Inflammatory macrophage treated with lipopolysaccharide for 4 hours (primary cell): ENCODE measurements around the gene MAGEC3.
"Not testable (repeated sequence)": the region's sequence is repeated elsewhere in the genome, so short reads cannot be mapped to it uniquely, and the experiment has no call there.

ENCODE experiments used
- DNase-seq: peaks from one replicate; pipeline ENCODE4 v3.0.0-alpha.2; 2020

MAGEC3 gene, protein sequence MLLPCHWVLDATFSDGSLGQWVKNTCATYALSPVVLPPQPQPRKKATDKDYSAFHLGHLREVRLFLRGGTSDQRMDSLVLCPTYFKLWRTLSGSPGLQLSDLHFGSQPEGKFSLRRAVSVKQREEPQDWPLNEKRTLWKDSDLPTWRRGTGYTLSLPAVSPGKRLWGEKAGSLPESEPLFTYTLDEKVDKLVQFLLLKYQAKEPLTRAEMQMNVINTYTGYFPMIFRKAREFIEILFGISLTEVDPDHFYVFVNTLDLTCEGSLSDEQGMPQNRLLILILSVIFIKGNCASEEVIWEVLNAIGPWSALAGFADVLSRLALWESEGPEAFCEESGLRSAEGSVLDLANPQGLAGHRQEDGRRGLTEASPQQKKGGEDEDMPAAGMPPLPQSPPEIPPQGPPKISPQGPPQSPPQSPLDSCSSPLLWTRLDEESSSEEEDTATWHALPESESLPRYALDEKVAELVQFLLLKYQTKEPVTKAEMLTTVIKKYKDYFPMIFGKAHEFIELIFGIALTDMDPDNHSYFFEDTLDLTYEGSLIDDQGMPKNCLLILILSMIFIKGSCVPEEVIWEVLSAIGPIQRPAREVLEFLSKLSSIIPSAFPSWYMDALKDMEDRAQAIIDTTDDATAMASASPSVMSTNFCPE

DNA sequence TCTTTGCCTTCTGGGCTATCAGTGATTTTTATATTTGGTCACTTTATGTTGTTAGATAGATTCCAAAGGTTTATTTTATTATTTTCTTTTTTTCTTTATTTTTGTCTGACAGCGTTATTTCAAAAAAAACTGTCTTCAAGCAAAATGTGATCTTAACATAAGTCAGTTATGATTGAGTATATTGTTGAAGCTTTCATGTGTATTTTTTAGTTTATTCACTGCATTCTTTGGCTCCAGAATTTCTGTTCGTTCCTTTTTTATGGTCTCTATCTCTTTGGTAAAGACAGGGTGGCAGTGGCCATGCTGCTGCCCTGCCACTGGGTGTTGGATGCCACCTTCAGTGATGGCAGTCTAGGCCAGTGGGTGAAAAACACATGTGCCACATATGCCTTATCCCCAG, at the start of gene MAGEC3:
Gene MAGEC3, plus strand, starts transcription at position 301 of the 400 bp plus-strand sequence. Its CDS starts 0 bp downstream, at position 301.
- DNase-seq, result no peak

DNA sequence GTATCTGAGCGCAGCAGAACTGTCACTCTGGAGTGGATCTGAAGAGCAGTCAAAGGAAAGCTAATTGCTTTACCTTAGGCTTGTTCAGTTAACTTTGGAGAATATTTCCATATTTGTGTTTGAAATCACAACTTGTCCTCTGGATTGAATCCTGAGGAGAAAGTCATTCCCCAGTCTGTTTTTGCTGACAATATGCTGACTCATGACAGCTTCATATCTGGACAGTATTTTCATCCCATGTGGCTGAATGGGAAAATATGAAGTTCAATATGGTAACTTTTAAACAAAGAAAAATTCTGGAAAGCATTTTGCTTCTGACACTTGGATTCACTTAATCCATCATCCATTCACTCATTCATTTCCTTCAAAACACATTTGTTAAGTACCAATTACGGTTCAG, 46.3 kb upstream of the MAGEC3 start:
- no peak for DNase-seq

DNA sequence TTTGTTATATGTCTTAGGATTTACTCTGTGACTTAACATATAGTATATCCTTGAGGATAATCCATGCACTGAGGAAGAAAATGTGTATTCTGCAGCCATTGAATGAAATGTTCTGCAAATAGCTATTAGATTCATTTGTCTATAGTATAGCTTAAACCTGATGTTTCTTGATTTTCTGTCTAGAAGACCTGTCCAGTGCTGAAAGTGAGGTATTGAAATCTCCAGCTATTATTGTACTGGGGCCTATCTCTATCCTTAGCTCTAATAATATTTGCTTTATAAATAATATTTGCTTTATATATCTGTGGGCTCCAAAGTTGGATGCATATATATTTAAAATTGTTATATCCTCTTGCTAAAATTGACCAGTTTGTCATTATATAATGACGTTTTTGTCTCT, 26.7 kb upstream of the MAGEC3 start:
- no peak for DNase-seq

DNA sequence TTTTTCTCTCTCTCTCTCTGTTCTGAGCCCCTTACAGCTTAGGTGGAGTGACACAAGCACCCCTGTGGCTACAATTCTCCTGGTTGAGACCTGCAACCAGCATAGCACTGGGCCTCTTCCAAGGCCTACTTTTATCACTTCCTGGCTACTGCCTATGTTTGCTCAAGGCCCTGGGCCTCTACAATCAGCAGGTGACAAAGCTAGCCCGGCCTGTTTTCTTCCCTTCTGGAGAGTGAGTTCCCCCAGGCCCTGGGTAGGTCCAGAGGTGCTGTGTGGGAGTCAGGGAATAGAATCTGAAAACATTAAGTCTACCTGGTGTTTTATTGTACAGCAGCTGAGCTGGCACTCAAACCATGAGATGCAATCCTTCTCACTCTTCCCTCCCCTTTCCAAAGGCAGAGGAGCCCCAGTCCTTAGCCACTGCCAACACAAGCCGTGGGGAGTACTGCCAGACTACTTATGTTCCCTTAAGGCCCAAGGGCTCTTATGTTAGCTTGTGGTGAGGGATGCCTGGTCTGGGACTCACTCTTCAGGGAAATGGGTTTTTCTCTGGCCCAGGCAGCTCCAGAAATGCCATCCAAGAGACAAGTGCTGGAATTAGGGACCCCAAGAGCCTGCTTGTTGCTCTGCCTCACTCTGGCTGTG, 23.8 kb upstream of the MAGEC3 start:
- DNase-seq, result no peak

DNA sequence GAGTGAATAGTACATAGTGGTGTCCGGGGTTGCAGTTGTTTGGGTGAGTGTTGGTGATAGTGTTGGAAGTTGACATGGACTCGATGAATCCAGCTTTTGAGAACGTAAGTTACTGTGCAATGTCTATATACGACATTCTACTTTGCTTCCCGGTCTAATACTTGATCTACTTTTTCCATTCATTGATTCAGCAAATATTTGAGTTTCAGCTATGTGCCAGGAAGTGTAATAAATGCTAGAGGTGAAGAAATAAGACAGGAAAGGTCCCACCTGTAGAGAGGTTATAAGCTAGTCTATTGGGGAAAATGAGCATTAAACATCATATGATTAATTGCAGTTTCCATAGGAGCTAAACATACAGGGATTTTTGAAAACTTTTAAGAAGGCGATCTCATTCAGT, 22.2 kb upstream of the MAGEC3 start:
- DNase-seq, result no peak

DNA sequence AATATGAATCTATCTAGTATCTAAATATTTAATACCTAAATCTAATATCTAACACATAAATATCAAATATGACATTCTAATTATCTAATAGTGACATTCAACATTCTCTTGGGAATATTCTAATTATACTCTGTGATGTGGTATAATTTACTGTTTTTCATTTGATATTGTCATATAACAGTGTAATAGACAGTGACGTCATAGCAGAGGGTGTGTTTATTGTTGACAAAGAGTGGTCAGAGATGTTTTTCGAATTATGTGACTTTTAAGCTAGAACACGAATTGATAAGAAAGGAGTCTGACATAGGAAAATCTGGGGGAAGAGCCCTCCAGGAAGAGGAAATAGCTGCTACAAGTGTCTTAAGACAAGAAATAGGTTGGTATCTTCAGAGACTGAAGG, 5.9 kb upstream of the MAGEC3 start:
- DNase-seq, result no peak

DNA sequence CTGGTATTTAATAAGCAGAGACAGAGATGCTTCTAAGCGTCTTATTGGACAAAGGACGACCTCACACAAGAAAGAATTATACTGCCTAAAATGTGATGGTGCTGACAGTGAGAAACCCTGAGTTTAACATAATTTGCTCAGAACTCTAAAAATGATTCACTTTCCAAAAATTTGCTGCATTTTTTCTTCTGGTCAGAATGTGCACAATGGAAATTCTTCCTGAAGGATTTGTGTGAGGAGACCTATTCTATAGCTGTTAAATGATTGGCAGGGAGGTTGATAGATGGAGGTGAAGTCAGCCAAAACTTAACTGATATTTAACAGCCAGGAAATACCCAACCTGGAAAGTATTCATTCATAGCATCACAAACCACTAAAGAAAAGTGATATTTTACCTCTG, 1.7 kb downstream of the MAGEC3 start:
- no peak for DNase-seq

DNA sequence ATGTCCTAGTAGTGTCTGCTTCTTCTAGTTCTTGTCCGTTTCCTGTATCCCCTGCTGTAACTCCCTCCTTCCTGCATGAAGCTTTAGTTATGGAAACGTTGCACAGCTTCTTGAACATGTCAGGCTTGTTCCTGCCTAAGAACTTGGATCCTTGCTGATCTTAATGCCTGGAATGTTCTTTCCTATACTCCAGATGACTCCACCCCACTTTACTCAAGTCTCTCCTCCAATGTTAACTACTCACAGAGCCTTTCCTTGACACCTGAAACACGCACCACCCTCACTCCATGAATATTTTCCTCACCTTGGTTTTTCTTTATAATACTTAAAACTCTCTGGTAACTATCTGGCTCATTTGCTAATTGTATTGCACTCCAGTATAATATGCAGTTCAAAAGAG, 19.4 kb downstream of the MAGEC3 start:
- DNase-seq, result no peak

DNA sequence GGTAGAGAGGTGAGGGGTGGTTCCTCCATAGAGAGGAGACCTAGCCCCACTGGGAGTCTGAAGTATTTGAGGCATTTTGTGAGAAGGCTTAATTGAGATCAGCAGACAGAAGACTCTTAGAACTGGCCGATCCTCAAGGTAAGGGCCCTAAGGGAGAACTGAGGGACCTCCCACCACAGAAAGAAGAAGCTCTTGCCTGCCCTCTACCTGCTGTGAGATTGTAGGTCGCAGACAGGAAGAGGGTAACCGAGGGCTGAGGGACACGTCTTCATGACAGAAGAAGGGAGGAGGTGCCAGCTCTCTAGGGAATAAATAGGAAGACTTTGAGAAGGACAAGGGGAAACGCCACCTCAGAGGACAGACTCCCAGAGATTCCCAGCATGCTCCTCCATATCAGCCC, 41.5 kb downstream of the MAGEC3 start:
- no peak for DNase-seq

DNA sequence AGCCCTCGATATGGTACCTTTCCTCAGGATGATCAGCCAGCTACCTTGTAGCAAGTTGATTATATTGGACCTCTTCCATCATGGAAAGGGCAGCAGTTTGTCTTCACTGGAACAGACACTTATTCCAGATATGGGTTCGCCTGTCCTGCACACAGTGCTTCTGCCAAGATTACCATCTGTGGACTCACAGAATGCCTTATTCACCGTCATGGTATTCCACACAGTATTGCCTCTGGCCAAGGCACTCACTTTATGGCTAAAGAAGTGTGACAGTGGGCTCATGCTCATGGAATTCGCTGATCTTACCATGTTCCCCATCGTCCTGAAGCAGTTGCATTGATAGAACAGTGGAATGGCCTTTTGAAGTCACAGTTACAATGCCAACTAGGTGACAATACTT, 50.7 kb downstream of the MAGEC3 start:
- DNase-seq, result not testable (repeated sequence)

DNA sequence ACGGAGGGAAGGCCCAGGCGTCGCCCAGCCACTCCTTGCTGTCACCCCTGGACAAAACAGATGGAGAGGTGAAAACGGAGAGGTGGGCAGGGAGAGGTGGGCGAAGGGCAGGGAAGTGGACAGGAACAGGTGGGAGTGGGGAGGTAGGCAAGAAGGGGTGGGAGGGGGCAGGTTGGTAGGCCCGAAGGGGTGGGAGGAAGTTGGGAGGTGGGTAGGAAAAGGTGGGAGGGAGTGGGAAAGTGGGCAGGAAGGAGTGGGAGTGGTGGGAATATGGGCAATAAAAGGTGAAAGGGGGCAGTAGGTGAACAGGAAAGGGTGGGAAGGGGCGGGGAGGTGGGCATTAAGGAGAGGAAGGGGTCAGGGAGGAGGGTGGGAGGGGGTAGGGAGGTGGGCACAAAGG, 56.6 kb downstream of the MAGEC3 start:
- DNase-seq, result no peak

DNA sequence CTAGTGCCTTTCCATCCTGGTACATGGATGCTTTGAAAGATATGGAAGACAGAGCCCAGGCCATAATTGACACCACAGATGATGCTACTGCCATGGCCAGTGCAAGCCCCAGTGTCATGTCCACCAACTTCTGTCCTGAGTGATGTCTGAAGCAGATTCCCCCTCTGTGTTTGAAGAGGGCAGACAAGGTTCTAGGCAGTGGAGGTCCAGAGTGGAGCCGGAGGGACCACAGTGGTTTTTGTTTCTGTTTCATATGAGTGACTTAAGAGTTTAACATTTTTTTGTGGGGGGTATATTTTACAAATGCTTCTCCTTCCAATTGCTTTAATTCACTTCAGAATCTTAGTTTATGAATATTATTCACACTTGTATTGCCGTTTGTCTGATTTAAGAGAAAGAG, 59.6 kb downstream of the MAGEC3 start:
- no peak for DNase-seq

DNA sequence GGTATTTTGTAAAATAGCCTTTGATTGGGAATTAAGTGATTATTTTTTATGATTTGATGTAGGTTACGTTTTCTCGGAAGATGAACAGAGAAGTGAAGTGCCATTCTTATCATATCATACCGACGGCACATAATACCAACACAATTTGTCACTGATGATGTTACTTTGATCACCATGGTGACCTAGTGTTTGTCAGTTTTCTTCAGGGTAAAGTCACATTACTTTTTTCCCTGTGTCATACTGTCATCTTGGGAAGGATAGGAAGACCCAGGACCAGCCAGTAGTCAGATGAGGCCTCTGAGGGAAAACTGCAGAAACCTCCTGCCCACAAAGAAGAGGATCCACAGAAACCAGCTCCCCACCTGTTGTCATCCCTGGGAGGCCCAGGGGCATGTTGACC, 64.2 kb downstream of the MAGEC3 start:
- DNase-seq, result no peak

DNA sequence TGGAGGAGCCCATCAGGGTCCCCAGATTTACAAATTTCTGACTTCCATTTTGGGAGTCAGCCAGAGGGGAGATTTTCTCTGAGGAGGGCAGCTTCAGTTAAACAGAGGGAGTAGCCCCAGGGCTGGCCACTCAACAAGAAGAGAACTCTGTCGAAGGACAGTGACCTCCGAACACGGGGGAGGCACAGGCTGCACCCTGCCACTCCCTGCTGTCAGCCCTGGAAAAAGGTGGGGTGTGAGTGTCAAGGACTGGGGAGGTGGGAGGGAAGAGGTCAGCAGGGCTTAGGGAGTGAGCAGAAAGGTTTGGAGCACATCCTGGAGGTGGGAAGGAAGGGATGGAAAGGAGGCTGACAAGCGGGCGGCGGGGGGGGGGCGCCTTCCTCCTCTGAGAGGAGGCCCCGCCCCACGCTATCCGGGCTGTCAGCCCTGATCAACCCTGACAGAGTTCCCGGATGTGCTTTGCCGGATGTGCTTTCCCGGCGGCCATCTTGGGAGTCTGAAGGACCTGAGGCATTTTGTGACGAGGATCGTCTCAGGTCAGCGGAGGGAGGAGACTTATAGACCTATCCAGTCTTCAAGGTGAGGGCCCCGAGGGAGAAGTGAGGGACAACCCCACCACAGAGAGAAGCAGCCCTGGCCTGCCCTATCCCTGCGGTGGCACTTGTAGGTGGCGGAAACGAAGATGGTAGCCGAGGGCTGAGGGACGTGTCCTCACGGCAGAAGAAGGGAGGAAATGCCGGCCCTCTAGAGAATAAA, 65.5 kb downstream of the MAGEC3 start, which contains the start of gene MAGEC1:
Gene MAGEC1, plus strand, starts transcription at position 495 of the 756 bp plus-strand sequence. CDS start 1,179 bp downstream, outside the sequence.
- DNase-seq, result no peak

DNA sequence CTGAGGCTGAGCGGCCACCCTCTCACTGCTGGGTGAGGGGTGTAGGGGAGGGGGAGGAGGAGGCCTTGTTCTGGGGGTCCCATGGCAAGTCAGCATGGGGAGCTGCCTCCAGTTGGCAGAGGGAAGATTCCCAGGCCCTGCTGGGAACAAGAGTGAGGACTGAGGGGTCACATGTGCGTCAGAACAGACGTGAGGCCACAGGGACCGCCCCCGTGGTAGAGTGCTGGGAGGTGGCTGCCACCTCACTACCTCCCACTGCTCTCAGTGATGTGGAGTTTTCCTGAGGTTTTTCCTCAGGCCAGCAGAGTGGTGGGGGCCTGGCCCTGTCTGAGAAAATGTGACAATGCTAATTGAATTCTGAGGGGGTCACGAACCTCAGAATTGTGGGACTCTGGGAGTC, 66.1 kb downstream of the MAGEC3 start:
- DNase-seq, result no peak

DNA sequence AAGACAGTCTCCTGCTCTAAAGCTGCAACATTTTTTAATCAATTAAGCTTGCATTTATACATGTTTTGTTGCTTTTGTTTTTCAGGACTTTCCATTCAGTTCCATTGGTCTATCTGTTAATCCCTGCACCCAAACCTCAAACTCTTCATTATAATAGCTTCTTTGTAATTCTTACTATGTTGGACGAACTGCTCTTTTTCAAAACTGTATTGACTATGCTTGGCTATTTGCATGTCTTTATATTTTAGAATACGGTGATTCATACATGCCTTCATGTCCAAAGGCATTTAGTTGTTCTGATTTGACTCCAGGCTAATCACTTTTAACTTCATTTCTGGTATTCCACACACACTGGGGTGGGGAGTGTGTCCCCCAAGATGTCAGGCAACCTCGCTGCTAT, 79.7 kb downstream of the MAGEC3 start:
- DNase-seq, result no peak

DNA sequence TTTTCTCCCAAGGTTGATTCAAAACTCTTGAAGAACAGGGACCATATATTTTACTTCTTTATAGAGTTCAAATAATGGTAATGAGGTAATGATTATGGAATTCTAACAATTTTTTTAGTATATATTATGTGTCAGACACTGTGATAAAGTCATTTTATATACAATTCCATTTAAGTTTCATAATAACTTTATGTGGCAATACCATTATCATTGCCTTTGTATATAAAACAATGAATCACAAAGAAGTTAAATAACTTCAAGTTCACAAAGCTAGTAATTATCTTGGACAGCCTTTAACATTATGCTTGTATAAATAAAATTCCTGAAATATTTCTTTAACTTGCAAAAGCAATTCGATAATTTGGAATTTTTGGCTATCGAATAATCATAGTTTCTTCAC, 86.2 kb downstream of the MAGEC3 start:
- no peak for DNase-seq

DNA sequence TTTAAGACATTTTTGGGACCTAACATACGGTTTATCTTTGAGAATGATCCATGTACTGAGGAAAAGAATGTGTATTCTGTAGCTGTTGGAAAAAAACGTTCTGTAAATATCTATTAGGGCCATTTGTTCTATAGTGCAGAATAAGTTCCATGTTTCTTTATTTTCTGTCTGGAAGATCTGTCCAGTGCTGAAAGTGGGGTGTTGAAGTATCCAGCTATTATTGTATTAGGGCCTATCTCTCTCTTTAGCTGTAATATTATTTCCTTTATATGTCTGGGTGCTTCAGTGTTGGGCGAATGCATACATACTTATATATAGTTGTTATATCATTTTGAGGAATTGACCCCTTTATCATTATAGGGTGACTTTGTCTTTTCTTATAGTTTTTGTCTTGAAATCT, 90.3 kb downstream of the MAGEC3 start:
- DNase-seq, result no peak

DNA sequence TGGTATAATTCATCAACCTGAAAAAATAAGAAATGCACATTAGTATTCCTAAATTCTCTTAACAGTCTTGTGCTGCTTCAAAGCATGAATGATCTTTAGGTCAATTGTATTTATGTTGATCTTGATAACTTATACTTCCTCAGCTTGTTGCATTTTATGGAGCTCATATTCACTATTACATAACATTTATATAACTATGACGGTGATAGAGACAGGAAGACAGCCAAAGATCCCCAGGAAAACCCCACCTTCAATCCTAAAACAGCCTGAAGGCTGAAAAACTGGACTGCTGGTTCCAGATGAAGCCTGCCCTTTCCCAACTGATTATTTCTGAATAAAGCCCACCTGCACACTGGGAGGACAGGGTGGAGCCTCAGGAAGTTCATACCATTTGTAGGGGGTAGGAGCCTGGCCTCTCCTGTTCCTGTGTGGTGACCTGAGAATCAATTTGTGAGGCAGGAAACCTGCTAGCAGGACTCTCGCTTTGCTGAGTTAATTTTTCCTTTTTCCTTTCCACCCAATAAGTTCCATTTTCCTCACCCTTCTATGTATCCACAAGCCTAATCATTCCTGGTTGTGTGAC, 96.0 kb downstream of the MAGEC3 start:
- DNase-seq, result no peak

DNA sequence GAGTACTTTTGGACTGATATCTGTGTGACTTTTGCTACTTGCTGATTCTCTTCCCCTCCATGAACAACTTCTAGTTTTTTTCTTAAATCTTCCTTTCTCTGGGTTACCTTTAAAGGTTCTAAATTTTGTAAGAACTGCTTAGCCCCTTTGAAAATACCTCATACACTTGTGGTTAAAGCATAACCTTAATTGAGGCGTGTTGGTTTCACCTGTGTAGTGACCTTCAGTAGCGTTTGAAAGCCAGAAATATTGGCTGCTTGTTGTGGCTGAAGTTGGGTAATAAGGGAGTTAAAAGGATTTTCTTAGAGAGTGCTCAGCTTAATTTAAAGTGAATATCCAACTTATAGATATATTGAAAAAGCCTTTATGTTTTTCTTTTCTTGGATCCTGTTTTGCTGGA, 97.5 kb downstream of the MAGEC3 start:
- no peak for DNase-seq

DNA sequence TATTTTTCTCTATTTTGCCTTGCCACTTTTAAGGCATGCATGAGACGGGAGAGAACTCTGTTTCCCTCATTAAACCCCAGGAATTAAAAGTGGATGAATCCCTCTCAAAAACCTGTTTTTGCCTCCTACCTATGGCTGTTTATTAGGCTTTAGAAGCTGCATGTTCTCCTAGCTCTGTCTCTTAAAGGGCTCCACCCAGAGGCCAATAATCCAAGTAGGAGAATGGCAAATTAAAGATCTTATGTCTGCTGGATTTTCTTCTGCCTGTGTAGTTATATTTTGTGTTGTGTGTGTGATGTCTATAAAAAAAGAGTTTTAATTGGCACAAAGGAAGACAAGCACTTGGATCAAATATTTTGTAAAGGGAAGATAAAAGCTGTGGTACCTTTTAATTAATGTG, 98.0 kb downstream of the MAGEC3 start:
- no peak for DNase-seq

DNA sequence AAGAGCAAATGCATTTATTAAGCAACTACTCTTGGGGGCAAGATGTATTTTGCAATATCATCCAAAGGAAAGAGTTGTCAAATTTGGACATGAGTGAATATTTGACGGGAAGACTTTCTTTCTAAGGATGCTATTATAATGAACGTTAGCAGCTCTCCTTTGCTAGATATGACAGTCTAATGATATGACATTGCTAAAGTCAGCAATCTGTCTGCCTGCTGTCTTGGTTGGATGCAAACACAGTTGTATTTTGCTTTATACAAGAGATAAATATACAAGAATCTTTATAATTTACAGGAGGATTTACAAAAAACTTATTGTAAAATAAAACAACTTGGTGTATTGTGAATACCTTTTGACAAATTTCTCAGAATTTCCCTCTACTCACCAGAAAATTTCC, 103.1 kb downstream of the MAGEC3 start:
- no peak for DNase-seq

DNA sequence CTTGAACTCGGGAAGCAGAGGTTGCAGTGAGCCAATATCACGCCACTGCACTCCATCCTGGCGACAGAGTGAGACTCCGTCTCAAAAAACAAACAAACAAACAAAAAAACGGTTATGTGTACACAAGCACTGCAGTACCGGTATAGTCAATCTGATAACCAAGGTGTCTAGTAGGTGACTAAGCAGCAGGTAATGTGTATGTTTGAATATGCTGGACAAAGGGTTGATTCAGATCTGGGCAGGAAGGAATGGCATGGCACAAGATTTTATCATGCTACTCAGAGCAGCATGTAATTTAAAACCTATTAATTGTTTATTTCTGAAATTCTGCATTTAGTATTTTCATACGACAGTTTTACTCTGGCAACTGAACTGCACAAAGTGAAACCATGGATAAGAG, 107.3 kb downstream of the MAGEC3 start:
- no peak for DNase-seq
